ENCODE measurements around the gene PSPH. TPM values are rescaled to one million over a fixed set of nuclear protein-coding genes. Genes with fewer than 3 reads are reported as not detected.
"Not testable (repeated sequence)": the region's sequence is repeated elsewhere in the genome, so short reads cannot be mapped to it uniquely, and the experiment has no call there.

The PSPH gene
- polyA plus RNA-seq, 2 donors = 6.6 to 8.6 TPM

DNA sequence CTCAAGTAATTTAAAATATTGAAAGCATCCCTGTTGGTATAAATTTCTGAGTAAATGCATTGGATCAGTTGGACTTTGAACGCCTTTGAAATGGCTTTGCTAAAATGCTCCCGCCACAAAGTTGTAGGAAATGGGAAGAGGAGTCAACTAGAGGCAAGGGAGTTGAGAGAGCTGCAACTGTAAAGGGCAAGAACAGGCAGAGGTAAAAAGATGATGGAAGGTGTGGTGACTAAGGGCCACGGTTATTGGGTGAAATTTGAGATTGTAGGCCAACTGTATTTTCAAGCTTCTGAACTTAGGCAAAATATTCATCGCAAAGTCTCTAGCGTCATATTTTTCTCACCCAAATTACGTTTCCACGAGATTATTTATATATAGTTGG, 12.2 kb upstream of the PSPH start:
- no peak overlapping the region for H3K4me3 ChIP-seq (ENCODE audit: low read depth in 1 of 2, low read length in 2 of 2)

DNA sequence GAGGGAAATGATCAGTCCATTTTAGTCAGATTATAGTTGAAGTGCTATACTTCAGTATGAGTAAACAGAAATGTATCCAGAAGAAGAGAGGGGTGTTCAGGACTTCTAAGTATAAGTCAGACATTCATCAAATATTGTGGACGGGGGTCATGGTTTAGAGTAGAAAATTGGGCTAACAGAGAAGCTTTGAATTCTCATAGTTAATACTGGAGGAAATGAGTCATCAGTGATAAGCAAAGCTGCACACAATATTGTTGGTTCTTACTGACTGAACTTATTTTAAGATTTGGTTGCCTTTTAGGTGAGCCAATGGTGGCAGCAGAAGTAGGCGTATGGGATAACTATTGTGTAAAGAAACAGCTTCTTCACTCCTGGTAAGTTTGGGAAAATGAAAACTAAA, 11.1 kb upstream of the PSPH start:
- no peaks in the 10 kb centered on the region for H3K27me3 ChIP-seq (ENCODE audit: control insufficient read depth in 1 of 2, insufficient read depth in 2 of 2, low read length in 2 of 2)
- peaks cover 2 to 8% of the 10 kb centered on the region in 2 donors for H3K36me3 ChIP-seq (ENCODE audit: control insufficient read depth in 2 of 2, insufficient read depth in 2 of 2, low read length in 1 of 2)
- WGBS, 2 donors = 68 to 74% methylated on average over 2 of the region's 2 CpGs

More for the DNA sequence above, 12.2 kb upstream of the PSPH start:
- 66 to 70% methylated on average over 7 of the region's 7 CpGs for WGBS, 2 donors
- no peaks in the 10 kb centered on the region for H3K9me3 ChIP-seq (ENCODE audit: control insufficient read depth in 2 of 2, insufficient read depth in 1 of 2, low read depth in 1 of 2, low read length in 1 of 2)
- peak overlapping the region; percentile 87 to 98 for H3K27ac ChIP-seq (ENCODE audit: low read depth in 2 of 2, low read length in 1 of 2)
- peaks cover 2 to 5% of the 10 kb centered on the region in 2 donors for H3K36me3 ChIP-seq (ENCODE audit: control insufficient read depth in 2 of 2, insufficient read depth in 2 of 2, low read length in 1 of 2)
- no peaks in the 10 kb centered on the region for H3K27me3 ChIP-seq (ENCODE audit: control insufficient read depth in 1 of 2, insufficient read depth in 2 of 2, low read length in 2 of 2)
- peaks cover 0 to 2% of the 10 kb centered on the region in 2 donors for H3K4me1 ChIP-seq (ENCODE audit: control insufficient read depth in 2 of 2, insufficient read depth in 2 of 2, low read length in 1 of 2)

GRCh38 chr7:56053993-56054392, 2.7 kb upstream of the PSPH start:
- H3K9me3 ChIP-seq (ENCODE audit: control insufficient read depth in 2 of 2, insufficient read depth in 1 of 2, low read depth in 1 of 2, low read length in 1 of 2) = no peaks in the 10 kb centered on the region
- peaks cover 4 to 12% of the 10 kb centered on the region in 2 donors for H3K36me3 ChIP-seq (ENCODE audit: control insufficient read depth in 2 of 2, insufficient read depth in 2 of 2, low read length in 1 of 2)
- 78 to 85% methylated on average over 2 of the region's 2 CpGs for WGBS, 2 donors
- peaks cover 0 to 4% of the 10 kb centered on the region in 2 donors for H3K4me1 ChIP-seq (ENCODE audit: control insufficient read depth in 2 of 2, insufficient read depth in 2 of 2, low read length in 1 of 2)
- no peak overlapping the region for H3K4me3 ChIP-seq (ENCODE audit: low read depth in 1 of 2, low read length in 2 of 2)
- H3K27me3 ChIP-seq (ENCODE audit: control insufficient read depth in 1 of 2, insufficient read depth in 2 of 2, low read length in 2 of 2) = no peaks in the 10 kb centered on the region
- H3K27ac ChIP-seq (ENCODE audit: low read depth in 2 of 2, low read length in 1 of 2) = no peak overlapping the region

More for the DNA sequence above, 11.1 kb upstream of the PSPH start:
- no peaks in the 10 kb centered on the region for H3K9me3 ChIP-seq (ENCODE audit: control insufficient read depth in 2 of 2, insufficient read depth in 1 of 2, low read depth in 1 of 2, low read length in 1 of 2)
- no peak overlapping the region for H3K4me3 ChIP-seq (ENCODE audit: low read depth in 1 of 2, low read length in 2 of 2)
- no peak overlapping the region for H3K27ac ChIP-seq (ENCODE audit: low read depth in 2 of 2, low read length in 1 of 2)
- peaks cover 0 to 2% of the 10 kb centered on the region in 2 donors for H3K4me1 ChIP-seq (ENCODE audit: control insufficient read depth in 2 of 2, insufficient read depth in 2 of 2, low read length in 1 of 2)

DNA sequence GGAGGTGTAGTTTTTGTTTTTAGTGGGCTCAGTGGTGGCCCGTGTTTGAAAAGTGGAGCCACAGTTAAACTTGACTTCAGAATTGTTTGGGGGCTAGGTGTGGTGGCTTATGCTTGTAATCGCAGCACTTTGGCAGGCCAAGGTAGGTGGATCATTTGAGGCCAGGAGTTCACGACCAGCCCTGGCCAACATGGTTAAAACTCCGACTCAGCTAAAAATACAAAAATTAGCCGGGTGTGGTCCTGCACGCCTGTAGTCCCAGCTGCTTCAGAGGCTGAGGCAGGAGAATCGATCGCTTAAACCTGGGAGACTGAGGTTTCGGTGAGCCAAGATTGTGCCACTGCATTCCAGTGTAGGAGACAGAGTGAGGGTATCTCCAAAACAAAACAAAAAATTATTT, 2.1 kb upstream of the PSPH start:
- H3K4me1 ChIP-seq (ENCODE audit: control insufficient read depth in 2 of 2, insufficient read depth in 2 of 2, low read length in 1 of 2) = peaks cover 0 to 4% of the 10 kb centered on the region in 2 donors
- no peak overlapping the region for H3K27ac ChIP-seq (ENCODE audit: low read depth in 2 of 2, low read length in 1 of 2)
- H3K27me3 ChIP-seq (ENCODE audit: control insufficient read depth in 1 of 2, insufficient read depth in 2 of 2, low read length in 2 of 2) = no peaks in the 10 kb centered on the region
- 76 to 82% methylated on average over 9 of the region's 9 CpGs for WGBS, 2 donors
- no peaks in the 10 kb centered on the region for H3K9me3 ChIP-seq (ENCODE audit: control insufficient read depth in 2 of 2, insufficient read depth in 1 of 2, low read depth in 1 of 2, low read length in 1 of 2)
- H3K4me3 ChIP-seq (ENCODE audit: low read depth in 1 of 2, low read length in 2 of 2) = no peak overlapping the region
- H3K36me3 ChIP-seq (ENCODE audit: control insufficient read depth in 2 of 2, insufficient read depth in 2 of 2, low read length in 1 of 2) = peaks cover 4 to 11% of the 10 kb centered on the region in 2 donors

- Histone ChIP-seq H3K4me3 (ENCODE audit: low read depth in 1 of 2, low read length in 2 of 2) (peak overlapping the region; percentile 90 to 99), H3K9me3 (ENCODE audit: control insufficient read depth in 2 of 2, insufficient read depth in 1 of 2, low read depth in 1 of 2, low read length in 1 of 2) (no peaks in the 10 kb centered on the region), H3K4me1 (ENCODE audit: control insufficient read depth in 2 of 2, insufficient read depth in 2 of 2, low read length in 1 of 2) (peaks cover 0 to 4% of the 10 kb centered on the region in 2 donors), H3K36me3 (ENCODE audit: control insufficient read depth in 2 of 2, insufficient read depth in 2 of 2, low read length in 1 of 2) (peaks cover 0 to 6% of the 10 kb centered on the region in 2 donors), H3K27me3 (ENCODE audit: control insufficient read depth in 1 of 2, insufficient read depth in 2 of 2, low read length in 2 of 2) (no peaks in the 10 kb centered on the region), H3K27ac (ENCODE audit: low read depth in 2 of 2, low read length in 1 of 2) (peak overlapping the region; percentile 96 to 97)
- WGBS, 2 donors = 0 to 1% methylated on average over 9 of the region's 9 CpGs
Measured at GRCh38 chr7:56051053-56051338, 248 bp downstream of the PSPH start.

DNA sequence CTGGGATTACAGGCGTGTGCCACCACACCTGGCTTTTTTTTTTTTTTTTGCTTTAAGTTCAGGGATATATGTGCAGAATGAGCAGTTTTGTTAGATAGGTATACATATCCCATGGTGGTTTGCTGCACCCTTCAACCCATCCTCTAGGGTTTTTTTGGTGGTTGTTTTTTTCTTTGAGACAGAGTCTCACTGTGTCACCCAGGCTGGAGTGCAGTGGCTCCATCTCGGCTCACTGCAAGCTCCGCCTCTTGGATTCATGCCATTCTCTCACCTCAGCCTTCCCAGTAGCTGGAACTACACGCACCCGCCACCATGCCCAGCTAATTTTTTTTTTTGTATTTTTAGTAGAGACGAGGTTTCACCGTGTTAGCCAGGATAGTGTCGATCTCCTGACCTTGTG, 2.5 kb downstream of the PSPH start:
- H3K9me3 ChIP-seq (ENCODE audit: control insufficient read depth in 2 of 2, insufficient read depth in 1 of 2, low read depth in 1 of 2, low read length in 1 of 2); H3K36me3 ChIP-seq (ENCODE audit: control insufficient read depth in 2 of 2, insufficient read depth in 2 of 2, low read length in 1 of 2); H3K27ac ChIP-seq (ENCODE audit: low read depth in 2 of 2, low read length in 1 of 2); H3K4me1 ChIP-seq (ENCODE audit: control insufficient read depth in 2 of 2, insufficient read depth in 2 of 2, low read length in 1 of 2); H3K27me3 ChIP-seq (ENCODE audit: control insufficient read depth in 1 of 2, insufficient read depth in 2 of 2, low read length in 2 of 2); H3K4me3 ChIP-seq (ENCODE audit: low read depth in 1 of 2, low read length in 2 of 2): not testable (repeated sequence)
- 45 to 61% methylated on average over 8 of the region's 8 CpGs for WGBS, 2 donors

GRCh38 chr7:56048245-56048644, 3.0 kb downstream of the PSPH start:
- no peak overlapping the region for H3K4me3 ChIP-seq (ENCODE audit: low read depth in 1 of 2, low read length in 2 of 2)
- H3K9me3 ChIP-seq (ENCODE audit: control insufficient read depth in 2 of 2, insufficient read depth in 1 of 2, low read depth in 1 of 2, low read length in 1 of 2) = no peaks in the 10 kb centered on the region
- H3K4me1 ChIP-seq (ENCODE audit: control insufficient read depth in 2 of 2, insufficient read depth in 2 of 2, low read length in 1 of 2) = peaks cover 0 to 4% of the 10 kb centered on the region in 2 donors
- H3K27me3 ChIP-seq (ENCODE audit: control insufficient read depth in 1 of 2, insufficient read depth in 2 of 2, low read length in 2 of 2) = no peaks in the 10 kb centered on the region
- H3K27ac ChIP-seq (ENCODE audit: low read depth in 2 of 2, low read length in 1 of 2) = no peak overlapping the region
- WGBS, 2 donors = 73 to 82% methylated on average over 1 of the region's 1 CpG
- peaks cover 0 to under 1% of the 10 kb centered on the region in 2 donors for H3K36me3 ChIP-seq (ENCODE audit: control insufficient read depth in 2 of 2, insufficient read depth in 2 of 2, low read length in 1 of 2)

GRCh38 chr7:56047446-56048116, 3.7 kb downstream of the PSPH start:
- H3K36me3 ChIP-seq (ENCODE audit: control insufficient read depth in 2 of 2, insufficient read depth in 2 of 2, low read length in 1 of 2); H3K27ac ChIP-seq (ENCODE audit: low read depth in 2 of 2, low read length in 1 of 2); H3K9me3 ChIP-seq (ENCODE audit: control insufficient read depth in 2 of 2, insufficient read depth in 1 of 2, low read depth in 1 of 2, low read length in 1 of 2); H3K4me3 ChIP-seq (ENCODE audit: low read depth in 1 of 2, low read length in 2 of 2); H3K27me3 ChIP-seq (ENCODE audit: control insufficient read depth in 1 of 2, insufficient read depth in 2 of 2, low read length in 2 of 2); H3K4me1 ChIP-seq (ENCODE audit: control insufficient read depth in 2 of 2, insufficient read depth in 2 of 2, low read length in 1 of 2): not testable (repeated sequence)
- WGBS, 2 donors = 65 to 69% methylated on average over 11 of the region's 11 CpGs

DNA sequence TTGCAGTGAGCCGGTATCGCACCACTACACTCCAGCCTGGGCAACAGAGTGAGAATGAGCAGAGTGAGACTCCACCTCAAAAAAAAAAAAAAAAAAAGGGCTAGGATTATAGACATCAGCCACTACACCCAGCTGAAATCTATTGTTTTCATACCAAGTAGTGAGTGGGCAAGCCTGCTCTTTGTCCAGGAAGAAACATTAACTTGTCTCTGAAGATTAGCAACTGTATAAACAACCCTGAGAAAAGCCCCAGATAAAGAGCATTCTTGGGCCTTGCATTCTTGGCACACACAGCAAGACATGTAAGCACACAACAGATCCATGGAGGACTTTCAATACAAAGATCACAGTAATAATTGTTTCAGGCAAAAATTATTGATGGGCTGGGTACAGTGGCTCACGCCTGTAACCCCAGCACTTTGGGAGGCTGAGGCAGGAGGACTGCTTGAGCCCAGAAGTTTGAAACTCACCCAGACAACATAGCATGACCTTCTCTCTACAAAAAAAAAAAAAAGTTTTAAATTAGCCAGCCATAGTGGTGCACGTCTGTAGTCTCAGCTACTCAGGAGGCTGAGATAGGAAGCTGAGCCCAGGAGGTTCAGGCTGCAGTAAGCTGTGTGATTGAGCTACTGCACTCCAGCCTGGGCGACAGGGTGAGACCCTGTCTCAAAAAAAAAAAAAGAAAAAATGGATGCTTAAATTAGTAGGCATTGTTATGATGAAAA, 4.4 kb downstream of the PSPH start:
- H3K27ac ChIP-seq (ENCODE audit: low read depth in 2 of 2, low read length in 1 of 2) = peak overlapping the region; percentile 41 to 74
- H3K36me3 ChIP-seq (ENCODE audit: control insufficient read depth in 2 of 2, insufficient read depth in 2 of 2, low read length in 1 of 2) = peaks cover 0 to 3% of the 10 kb centered on the region in 2 donors
- H3K9me3 ChIP-seq (ENCODE audit: control insufficient read depth in 2 of 2, insufficient read depth in 1 of 2, low read depth in 1 of 2, low read length in 1 of 2) = no peaks in the 10 kb centered on the region
- WGBS, 2 donors = 30 to 33% methylated on average over 5 of the region's 5 CpGs
- peaks cover 0 to 4% of the 10 kb centered on the region in 2 donors for H3K4me1 ChIP-seq (ENCODE audit: control insufficient read depth in 2 of 2, insufficient read depth in 2 of 2, low read length in 1 of 2)
- H3K4me3 ChIP-seq (ENCODE audit: low read depth in 1 of 2, low read length in 2 of 2) = no peak overlapping the region
- no peaks in the 10 kb centered on the region for H3K27me3 ChIP-seq (ENCODE audit: control insufficient read depth in 1 of 2, insufficient read depth in 2 of 2, low read length in 2 of 2)

DNA sequence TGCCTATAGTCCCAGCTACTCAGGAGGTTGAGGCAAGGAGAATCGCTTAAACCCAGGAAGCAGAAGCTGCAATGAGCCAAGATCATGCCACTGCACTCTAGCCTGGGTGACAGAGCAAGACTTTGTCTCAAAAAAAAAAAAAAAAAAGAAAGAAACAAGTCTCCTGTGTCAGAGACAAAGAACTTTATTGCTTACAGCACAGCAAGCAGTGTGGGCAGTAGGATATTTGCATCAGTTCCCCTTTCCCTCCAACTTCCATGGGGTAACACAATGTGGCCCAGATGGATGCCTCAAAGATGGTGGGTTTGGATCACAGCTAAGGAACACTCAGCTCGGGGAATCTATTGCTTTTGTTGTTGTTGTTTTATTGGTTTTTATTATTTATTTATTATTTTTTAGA, 5.5 kb downstream of the PSPH start:
- not testable (repeated sequence) for H3K4me3 ChIP-seq (ENCODE audit: low read depth in 1 of 2, low read length in 2 of 2); H3K27me3 ChIP-seq (ENCODE audit: control insufficient read depth in 1 of 2, insufficient read depth in 2 of 2, low read length in 2 of 2); H3K27ac ChIP-seq (ENCODE audit: low read depth in 2 of 2, low read length in 1 of 2); H3K9me3 ChIP-seq (ENCODE audit: control insufficient read depth in 2 of 2, insufficient read depth in 1 of 2, low read depth in 1 of 2, low read length in 1 of 2); H3K36me3 ChIP-seq (ENCODE audit: control insufficient read depth in 2 of 2, insufficient read depth in 2 of 2, low read length in 1 of 2); H3K4me1 ChIP-seq (ENCODE audit: control insufficient read depth in 2 of 2, insufficient read depth in 2 of 2, low read length in 1 of 2)
- 98 to 100% methylated on average over 2 of the region's 2 CpGs for WGBS, 2 donors

Measured in esophagus (tissue), 2 donors.